HG03354 (cell line): ENCODE measurements around the gene OLFML3.
"Not testable (repeated sequence)": the region's sequence is repeated elsewhere in the genome, so short reads cannot be mapped to it uniquely, and the experiment has no call there.

ENCODE experiments used
- ATAC-seq: cut with Tn5 transposase; IDR thresholded peaks from one replicate; pipeline ENCODE4 v1.9.1; 2021; ENCODE audit warnings: mild to moderate bottlenecking; ENCODE audit not compliant: unreplicated experiment, poor library complexity, severe bottlenecking

OLFML3 gene

GRCh38 chr1:113986802-113987201 is 7.5 kb downstream of the OLFML3 start:
- no peak for ATAC-seq

GRCh38 chr1:113987259-113987658 is 8.0 kb downstream of the OLFML3 start:
- no peak for ATAC-seq

GRCh38 chr1:113990530-113990929 is 11.3 kb downstream of the OLFML3 start:
- no peak for ATAC-seq

- no peak for ATAC-seq
Observed at GRCh38 chr1:113990961-113991360, 11.7 kb downstream of the OLFML3 start.

- ATAC-seq = no peak
Observed at GRCh38 chr1:113991467-113991997, 12.3 kb downstream of the OLFML3 start.

- ATAC-seq = no peak
Observed at GRCh38 chr1:113993072-113993471, 13.8 kb downstream of the OLFML3 start.

GRCh38 chr1:113993766-113994165 is 14.5 kb downstream of the OLFML3 start:
- no peak for ATAC-seq

- no peak for ATAC-seq
Observed at GRCh38 chr1:113995382-113995781, 16.1 kb downstream of the OLFML3 start.

- ATAC-seq = no peak
Observed at GRCh38 chr1:113998361-113998760, 19.1 kb downstream of the OLFML3 start.

- no peak for ATAC-seq
Observed at GRCh38 chr1:113999233-113999632, 20.0 kb downstream of the OLFML3 start.

- no peak for ATAC-seq
Observed at GRCh38 chr1:113999799-114000198, 20.5 kb downstream of the OLFML3 start.

- ATAC-seq = no peak
Observed at GRCh38 chr1:114000406-114000805, 21.1 kb downstream of the OLFML3 start.

GRCh38 chr1:114002492-114003239 is 23.4 kb downstream of the OLFML3 start:
- ATAC-seq = no peak

- ATAC-seq = no peak
Observed at GRCh38 chr1:114003431-114003830, 24.2 kb downstream of the OLFML3 start.

- not testable (repeated sequence) for ATAC-seq
Observed at GRCh38 chr1:114006825-114007224, 27.6 kb downstream of the OLFML3 start.

- no peak for ATAC-seq
Observed at GRCh38 chr1:114008480-114008941, 29.2 kb downstream of the OLFML3 start.

GRCh38 chr1:114008993-114009392 is 29.7 kb downstream of the OLFML3 start:
- ATAC-seq = no peak

GRCh38 chr1:114009393-114009792 is 30.1 kb downstream of the OLFML3 start:
- ATAC-seq = no peak

- no peak for ATAC-seq
Observed at GRCh38 chr1:114010433-114011184, 31.3 kb downstream of the OLFML3 start.

- no peak for ATAC-seq
Observed at GRCh38 chr1:114011796-114012195, 32.5 kb downstream of the OLFML3 start.

GRCh38 chr1:114015075-114015474 is 35.8 kb downstream of the OLFML3 start:
- no peak for ATAC-seq
